ENCODE results near the gene ARID3B.
A peak's percentile ranks its signal among the peaks of the same experiment; 100 is the strongest.

- TF ChIP-seq, protein P1, sequence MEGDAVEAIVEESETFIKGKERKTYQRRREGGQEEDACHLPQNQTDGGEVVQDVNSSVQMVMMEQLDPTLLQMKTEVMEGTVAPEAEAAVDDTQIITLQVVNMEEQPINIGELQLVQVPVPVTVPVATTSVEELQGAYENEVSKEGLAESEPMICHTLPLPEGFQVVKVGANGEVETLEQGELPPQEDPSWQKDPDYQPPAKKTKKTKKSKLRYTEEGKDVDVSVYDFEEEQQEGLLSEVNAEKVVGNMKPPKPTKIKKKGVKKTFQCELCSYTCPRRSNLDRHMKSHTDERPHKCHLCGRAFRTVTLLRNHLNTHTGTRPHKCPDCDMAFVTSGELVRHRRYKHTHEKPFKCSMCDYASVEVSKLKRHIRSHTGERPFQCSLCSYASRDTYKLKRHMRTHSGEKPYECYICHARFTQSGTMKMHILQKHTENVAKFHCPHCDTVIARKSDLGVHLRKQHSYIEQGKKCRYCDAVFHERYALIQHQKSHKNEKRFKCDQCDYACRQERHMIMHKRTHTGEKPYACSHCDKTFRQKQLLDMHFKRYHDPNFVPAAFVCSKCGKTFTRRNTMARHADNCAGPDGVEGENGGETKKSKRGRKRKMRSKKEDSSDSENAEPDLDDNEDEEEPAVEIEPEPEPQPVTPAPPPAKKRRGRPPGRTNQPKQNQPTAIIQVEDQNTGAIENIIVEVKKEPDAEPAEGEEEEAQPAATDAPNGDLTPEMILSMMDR (CRISPR knock-in tag; IDR thresholded peaks at IDR 0.05): no peak
- TF ChIP-seq, protein P2, sequence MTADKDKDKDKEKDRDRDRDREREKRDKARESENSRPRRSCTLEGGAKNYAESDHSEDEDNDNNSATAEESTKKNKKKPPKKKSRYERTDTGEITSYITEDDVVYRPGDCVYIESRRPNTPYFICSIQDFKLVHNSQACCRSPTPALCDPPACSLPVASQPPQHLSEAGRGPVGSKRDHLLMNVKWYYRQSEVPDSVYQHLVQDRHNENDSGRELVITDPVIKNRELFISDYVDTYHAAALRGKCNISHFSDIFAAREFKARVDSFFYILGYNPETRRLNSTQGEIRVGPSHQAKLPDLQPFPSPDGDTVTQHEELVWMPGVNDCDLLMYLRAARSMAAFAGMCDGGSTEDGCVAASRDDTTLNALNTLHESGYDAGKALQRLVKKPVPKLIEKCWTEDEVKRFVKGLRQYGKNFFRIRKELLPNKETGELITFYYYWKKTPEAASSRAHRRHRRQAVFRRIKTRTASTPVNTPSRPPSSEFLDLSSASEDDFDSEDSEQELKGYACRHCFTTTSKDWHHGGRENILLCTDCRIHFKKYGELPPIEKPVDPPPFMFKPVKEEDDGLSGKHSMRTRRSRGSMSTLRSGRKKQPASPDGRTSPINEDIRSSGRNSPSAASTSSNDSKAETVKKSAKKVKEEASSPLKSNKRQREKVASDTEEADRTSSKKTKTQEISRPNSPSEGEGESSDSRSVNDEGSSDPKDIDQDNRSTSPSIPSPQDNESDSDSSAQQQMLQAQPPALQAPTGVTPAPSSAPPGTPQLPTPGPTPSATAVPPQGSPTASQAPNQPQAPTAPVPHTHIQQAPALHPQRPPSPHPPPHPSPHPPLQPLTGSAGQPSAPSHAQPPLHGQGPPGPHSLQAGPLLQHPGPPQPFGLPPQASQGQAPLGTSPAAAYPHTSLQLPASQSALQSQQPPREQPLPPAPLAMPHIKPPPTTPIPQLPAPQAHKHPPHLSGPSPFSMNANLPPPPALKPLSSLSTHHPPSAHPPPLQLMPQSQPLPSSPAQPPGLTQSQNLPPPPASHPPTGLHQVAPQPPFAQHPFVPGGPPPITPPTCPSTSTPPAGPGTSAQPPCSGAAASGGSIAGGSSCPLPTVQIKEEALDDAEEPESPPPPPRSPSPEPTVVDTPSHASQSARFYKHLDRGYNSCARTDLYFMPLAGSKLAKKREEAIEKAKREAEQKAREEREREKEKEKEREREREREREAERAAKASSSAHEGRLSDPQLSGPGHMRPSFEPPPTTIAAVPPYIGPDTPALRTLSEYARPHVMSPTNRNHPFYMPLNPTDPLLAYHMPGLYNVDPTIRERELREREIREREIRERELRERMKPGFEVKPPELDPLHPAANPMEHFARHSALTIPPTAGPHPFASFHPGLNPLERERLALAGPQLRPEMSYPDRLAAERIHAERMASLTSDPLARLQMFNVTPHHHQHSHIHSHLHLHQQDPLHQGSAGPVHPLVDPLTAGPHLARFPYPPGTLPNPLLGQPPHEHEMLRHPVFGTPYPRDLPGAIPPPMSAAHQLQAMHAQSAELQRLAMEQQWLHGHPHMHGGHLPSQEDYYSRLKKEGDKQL (CRISPR knock-in tag; IDR thresholded peaks at IDR 0.05; ENCODE audit: low read depth): no peak
- TF ChIP-seq TCF7 (IDR thresholded peaks at IDR 0.05; ENCODE audit: low read depth): no peak
- TF ChIP-seq, protein P3, sequence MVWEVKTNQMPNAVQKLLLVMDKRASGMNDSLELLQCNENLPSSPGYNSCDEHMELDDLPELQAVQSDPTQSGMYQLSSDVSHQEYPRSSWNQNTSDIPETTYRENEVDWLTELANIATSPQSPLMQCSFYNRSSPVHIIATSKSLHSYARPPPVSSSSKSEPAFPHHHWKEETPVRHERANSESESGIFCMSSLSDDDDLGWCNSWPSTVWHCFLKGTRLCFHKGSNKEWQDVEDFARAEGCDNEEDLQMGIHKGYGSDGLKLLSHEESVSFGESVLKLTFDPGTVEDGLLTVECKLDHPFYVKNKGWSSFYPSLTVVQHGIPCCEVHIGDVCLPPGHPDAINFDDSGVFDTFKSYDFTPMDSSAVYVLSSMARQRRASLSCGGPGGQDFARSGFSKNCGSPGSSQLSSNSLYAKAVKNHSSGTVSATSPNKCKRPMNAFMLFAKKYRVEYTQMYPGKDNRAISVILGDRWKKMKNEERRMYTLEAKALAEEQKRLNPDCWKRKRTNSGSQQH (CRISPR knock-in tag; IDR thresholded peaks at IDR 0.05; ENCODE audit: low read depth): peak; percentile 85; the same call in 1 of the 2 replicates
- TF ChIP-seq MTA1 (CRISPR knock-in tag; IDR thresholded peaks at IDR 0.05; ENCODE audit: borderline replicate concordance): 0 out of 2 replicates have a peak, but pooled peaks have one; percentile 31
- no peak for TF ChIP-seq BCLAF1 (IDR thresholded peaks at IDR 0.05)
- no peak for TF ChIP-seq ZSCAN22 (CRISPR knock-in tag; IDR thresholded peaks at IDR 0.05)
- no peak for TF ChIP-seq RFX5 (IDR thresholded peaks at IDR 0.05; ENCODE audit: low read depth, low read length)
- TF ChIP-seq ZBTB43 (CRISPR knock-in tag; conservative IDR thresholded peaks at IDR 0.05): no peak
Measured at GRCh38 chr15:74540761-74541493, at the start of gene ARID3B.

Data from HepG2 (cell line).